Kidney epithelial cell (primary cell): ENCODE data around the gene PLXNA2. TPM values are rescaled to one million over a fixed set of nuclear protein-coding genes. Genes with fewer than 3 reads are reported as not detected.
A peak's percentile ranks its signal among the peaks of the same experiment; 100 is the strongest.

Experiments
- DNase-seq: peaks from one replicate; pipeline ENCODE4 v3.0.0-alpha.2; 2010; ENCODE audit warnings: low read depth
- H3K27me3 ChIP-seq: 2 replicates; pipeline ENCODE4 v1.6.0; 2011; ENCODE audit warnings: low read length; ENCODE audit not compliant: control insufficient read depth, insufficient read depth
- H3K36me3 ChIP-seq: 2 replicates; pipeline ENCODE4 v1.5.1; 2011; ENCODE audit warnings: low read length; ENCODE audit not compliant: control insufficient read depth, insufficient read depth
- H3K4me3 ChIP-seq: 2 replicates; pipeline ENCODE4 v1.5.1; 2011; ENCODE audit warnings: low read depth, mild to moderate bottlenecking, control low read depth, low read length
- CTCF ChIP-seq: IDR thresholded peaks from 2 replicates; pipeline ENCODE4 v1.5.1; 2011; ENCODE audit warnings: mild to moderate bottlenecking, moderate library complexity, low read length, control low read depth, inconsistent platforms; ENCODE audit not compliant: insufficient read depth, poor library complexity, severe bottlenecking
- total RNA-seq: library from RNA; depleted of rRNA; stranded (reverse); fragments of >200 nt; gene quantifications from 2 replicates; pipeline ENCODE4 v1.2.3, GENCODE V29; 2015

Gene PLXNA2
- total RNA-seq, 1 donor from 2014 or later = 6.9 TPM

GRCh38 chr1:208100106-208100505 lies 144.1 kb downstream of the PLXNA2 start:
- no peak for TF ChIP-seq CTCF
- no peaks in the 10 kb centered on the region for H3K36me3 ChIP-seq
- no peak for DNase-seq
- H3K4me3 ChIP-seq = no peak overlapping the region
- no peaks in the 10 kb centered on the region for H3K27me3 ChIP-seq

- DNase-seq = no peak
- no peak for TF ChIP-seq CTCF
- Histone ChIP-seq H3K4me3 (no peak overlapping the region), H3K27me3 (no peaks in the 10 kb centered on the region), H3K36me3 (no peaks in the 10 kb centered on the region)
Measured at GRCh38 chr1:208098773-208099172, 145.4 kb downstream of the PLXNA2 start.

DNA sequence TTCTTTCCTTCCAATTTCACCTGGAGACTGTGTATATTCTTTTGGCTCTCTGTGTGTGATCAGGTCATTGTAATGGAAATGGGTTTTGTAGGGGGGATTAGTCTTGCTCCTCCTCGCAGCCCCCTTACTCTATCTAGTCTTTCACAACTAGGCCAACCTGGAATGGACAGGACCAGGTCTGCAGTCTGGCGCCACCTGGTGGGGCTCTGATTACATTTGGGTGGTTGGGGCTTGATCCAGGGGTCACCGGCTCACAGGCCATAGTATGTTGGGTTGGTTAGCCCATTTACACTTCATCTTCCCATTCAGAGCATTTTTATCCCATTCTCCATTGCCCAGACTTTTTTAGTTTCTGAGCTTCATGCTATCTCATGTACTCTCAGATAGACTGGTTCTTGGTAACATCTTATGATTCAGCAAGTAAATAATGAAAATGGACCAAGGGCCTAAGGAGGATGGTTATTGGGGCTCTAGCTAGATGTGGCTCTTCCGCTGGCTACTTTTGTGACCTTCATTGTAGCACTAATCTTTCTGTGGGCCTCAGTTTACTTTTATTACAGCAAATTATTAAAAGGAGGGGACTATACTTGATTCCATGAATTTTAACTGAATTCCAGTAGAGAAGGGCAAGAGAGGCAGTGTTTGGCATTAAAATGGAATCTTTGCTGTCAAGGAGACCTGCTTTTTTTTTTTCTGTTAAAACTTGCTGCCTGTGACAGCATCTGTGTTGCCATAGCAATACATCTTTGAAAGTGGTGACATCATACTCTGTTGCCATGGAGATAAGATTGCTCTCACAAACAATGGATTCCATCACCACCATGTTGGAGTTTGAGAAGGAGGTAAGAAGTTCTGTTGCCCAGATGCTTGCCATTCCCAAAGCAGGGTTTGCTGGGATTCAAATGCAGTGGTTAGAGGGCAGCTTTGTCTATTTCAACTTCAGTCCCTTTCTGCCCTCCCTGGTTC lies 150.1 kb downstream of the PLXNA2 start:
- peak; percentile 91 for TF ChIP-seq CTCF
- no peak overlapping the region for H3K4me3 ChIP-seq
- no peaks in the 10 kb centered on the region for H3K36me3 ChIP-seq
- DNase-seq = no peak
- no peaks in the 10 kb centered on the region for H3K27me3 ChIP-seq

- no peaks in the 10 kb centered on the region for H3K36me3 ChIP-seq
- H3K27me3 ChIP-seq = no peaks in the 10 kb centered on the region
- H3K4me3 ChIP-seq = no peak overlapping the region
- DNase-seq = no peak
- no peak for TF ChIP-seq CTCF
Measured at GRCh38 chr1:208093046-208093445, 151.1 kb downstream of the PLXNA2 start.

DNA sequence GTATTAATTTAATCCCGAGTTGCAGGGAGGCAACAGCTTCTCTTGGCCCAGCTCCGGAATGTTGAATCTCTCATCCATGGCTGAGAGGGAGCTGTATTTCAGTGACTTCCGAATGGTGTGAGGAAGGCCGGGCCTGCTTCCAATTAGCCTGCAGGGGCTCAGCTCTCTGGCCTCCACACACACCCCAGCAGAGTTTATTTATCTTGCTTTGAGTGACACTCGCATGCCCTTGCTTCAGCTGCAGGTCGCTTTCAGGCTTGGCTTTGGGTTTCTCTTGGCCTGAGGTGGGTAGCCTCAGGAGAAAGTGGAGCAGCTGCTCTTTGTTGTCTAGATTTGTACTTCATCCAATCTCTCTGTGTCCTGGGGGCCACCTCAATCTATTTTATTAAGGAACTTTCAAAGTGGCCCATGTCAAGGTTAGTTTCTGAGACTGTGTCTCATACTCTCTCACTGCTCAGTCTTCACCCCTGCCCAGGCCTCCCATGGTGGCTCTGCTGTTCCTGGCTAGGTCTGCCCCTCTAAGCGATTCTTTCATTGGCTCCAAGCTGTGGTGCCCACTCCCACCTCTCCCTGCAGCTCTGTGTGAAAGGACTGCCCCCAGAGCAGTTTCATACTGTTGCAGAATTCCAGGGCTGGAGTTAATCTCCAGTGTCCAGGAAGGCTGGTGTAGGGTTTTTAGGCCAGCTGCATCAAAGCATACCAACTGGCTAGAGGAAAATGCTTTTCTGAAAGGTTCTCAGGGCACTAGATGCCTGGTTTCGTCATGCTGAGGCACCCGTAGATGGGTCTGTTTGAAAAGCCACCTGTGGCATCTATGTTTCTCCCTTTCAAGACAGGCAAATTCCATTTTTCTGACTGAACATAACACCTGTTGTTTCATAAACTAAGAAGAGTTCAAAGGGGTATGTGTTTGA lies 153.5 kb downstream of the PLXNA2 start:
- DNase-seq = no peak
- TF ChIP-seq CTCF = no peak
- no peaks in the 10 kb centered on the region for H3K36me3 ChIP-seq
- H3K27me3 ChIP-seq = no peaks in the 10 kb centered on the region
- H3K4me3 ChIP-seq = no peak overlapping the region
